ENCODE measurements around the gene RNF168. TPM values are rescaled to one million over a fixed set of nuclear protein-coding genes. Genes with fewer than 3 reads are reported as not detected.
A peak's percentile ranks its signal among the peaks of the same experiment; 100 is the strongest.
"Not testable (repeated sequence)": the region's sequence is repeated elsewhere in the genome, so short reads cannot be mapped to it uniquely, and the experiment has no call there.

RNF168 gene
- total RNA-seq, 1 experiment from 2014 or later, result 66.1 TPM

GRCh38 chr3:196423044-196423781 lies 80.4 kb downstream of the RNF168 start:
- CTCF ChIA-PET, result no interaction called here
- POLR2A ChIA-PET, result interaction anchor here (1.1 kb wide), 1 partner anchor 9 kb away, joined by 3 read pairs; no protein-coding TSS in a partner anchor
- peak overlapping the region; percentile 57 for H3K27ac Mint-ChIP-seq

GRCh38 chr3:196421668-196422067 lies 81.9 kb downstream of the RNF168 start:
- not testable (repeated sequence) for H3K27me3 Mint-ChIP-seq (ENCODE audit: low read depth); H3K27ac Mint-ChIP-seq; H3K4me3 Mint-ChIP-seq; DNase-seq (ENCODE audit: low spot score); H3K9me3 Mint-ChIP-seq; H3K36me3 Mint-ChIP-seq; ATAC-seq
- H3K4me1 Mint-ChIP-seq, result peaks cover 26% of the 10 kb centered on the region
- CTCF ChIA-PET, result interaction anchor here (0.7 kb wide), 1 partner anchor 101 kb away, joined by 3 read pairs; no protein-coding TSS in a partner anchor
- POLR2A ChIA-PET, result interaction anchor here (1.0 kb wide), 1 partner anchor 11 kb away, joined by 5 read pairs; the partner anchor contains the start of gene UBXN7

More at GRCh38 chr3:196423044-196423781, 80.4 kb downstream of the RNF168 start:
- Mint-ChIP-seq H3K27me3 (ENCODE audit: low read depth) (no peaks in the 10 kb centered on the region), H3K4me3 (no peak overlapping the region), H3K36me3 (peaks cover 4% of the 10 kb centered on the region; the same call in 1 of the 2 replicates), H3K9me3 (no peaks in the 10 kb centered on the region), H3K4me1 (peaks cover 26% of the 10 kb centered on the region)
- ATAC-seq (peak; percentile 36), DNase-seq (ENCODE audit: low spot score) (no peak)
- TF ChIP-seq ZNF317 (CRISPR knock-in tag; IDR thresholded peaks at IDR 0.05; ENCODE audit: borderline replicate concordance, low read depth) (no peak), CREB1 (CRISPR knock-in tag; IDR thresholded peaks at IDR 0.05) (no peak), GRHL2 (CRISPR knock-in tag; IDR thresholded peaks at IDR 0.05; ENCODE audit: insufficient replicate concordance, severe bottlenecking) (no peak), USF2 (CRISPR knock-in tag; IDR thresholded peaks at IDR 0.05) (no peak), OVOL2 (CRISPR knock-in tag; IDR thresholded peaks at IDR 0.05; ENCODE audit: borderline replicate concordance) (no peak), E2F5 (CRISPR knock-in tag; IDR thresholded peaks at IDR 0.05) (no peak), CREM (CRISPR knock-in tag; IDR thresholded peaks at IDR 0.05) (no peak), ATF1 (CRISPR knock-in tag; IDR thresholded peaks at IDR 0.05) (no peak), ZNF396 (CRISPR knock-in tag; IDR thresholded peaks at IDR 0.05; ENCODE audit: borderline replicate concordance) (no peak), NR1H2 (CRISPR knock-in tag; IDR thresholded peaks at IDR 0.05) (no peak), ATF6 (CRISPR knock-in tag; IDR thresholded peaks at IDR 0.05) (no peak)

GRCh38 chr3:196419386-196419785 lies 84.2 kb downstream of the RNF168 start:
- H3K36me3 Mint-ChIP-seq, result no peaks in the 10 kb centered on the region
- H3K27ac Mint-ChIP-seq, result no peak overlapping the region
- H3K4me1 Mint-ChIP-seq, result peaks cover 23% of the 10 kb centered on the region
- ATAC-seq (no peak), DNase-seq (ENCODE audit: low spot score) (no peak)
- no peaks in the 10 kb centered on the region for H3K27me3 Mint-ChIP-seq (ENCODE audit: low read depth)
- H3K9me3 Mint-ChIP-seq, result no peaks in the 10 kb centered on the region
- ChIA-PET POLR2A (no interaction called here), CTCF (no interaction called here)
- no peak overlapping the region for H3K4me3 Mint-ChIP-seq
- TF ChIP-seq ATF1 (CRISPR knock-in tag; IDR thresholded peaks at IDR 0.05), result no peak
- no peak for TF ChIP-seq E2F5 (CRISPR knock-in tag; IDR thresholded peaks at IDR 0.05)
- TF ChIP-seq ZNF219 (CRISPR knock-in tag; IDR thresholded peaks at IDR 0.05; ENCODE audit: borderline replicate concordance), result no peak
- no peak for TF ChIP-seq RELA (CRISPR knock-in tag; IDR thresholded peaks at IDR 0.05; ENCODE audit: borderline replicate concordance)
- no peak for TF ChIP-seq SMAD3 (CRISPR knock-in tag; IDR thresholded peaks at IDR 0.05; ENCODE audit: borderline replicate concordance)
- TF ChIP-seq GABPB1 (CRISPR knock-in tag; IDR thresholded peaks at IDR 0.05), result no peak
- TF ChIP-seq TCF7 (CRISPR knock-in tag; IDR thresholded peaks at IDR 0.05; ENCODE audit: low read depth), result no peak
- TF ChIP-seq ELF4 (CRISPR knock-in tag; IDR thresholded peaks at IDR 0.05; ENCODE audit: low read depth), result no peak
- no peak for TF ChIP-seq FOXP1 (CRISPR knock-in tag; IDR thresholded peaks at IDR 0.05; ENCODE audit: borderline replicate concordance)
- no peak for TF ChIP-seq IRF2 (CRISPR knock-in tag; IDR thresholded peaks at IDR 0.05; ENCODE audit: borderline replicate concordance, low read depth)
- no peak for TF ChIP-seq MXD4 (CRISPR knock-in tag; IDR thresholded peaks at IDR 0.05; ENCODE audit: borderline replicate concordance)
- no peak for TF ChIP-seq ZMAT4 (CRISPR knock-in tag; IDR thresholded peaks at IDR 0.05)
- no peak for TF ChIP-seq TP53 (CRISPR knock-in tag; IDR thresholded peaks at IDR 0.05)
- no peak for TF ChIP-seq NFE2L1 (CRISPR knock-in tag; IDR thresholded peaks at IDR 0.05)
- no peak for TF ChIP-seq CTCF (IDR thresholded peaks at IDR 0.05)
- no peak for TF ChIP-seq JAZF1 (CRISPR knock-in tag; IDR thresholded peaks at IDR 0.05)
